ENCODE measurements around the gene IFNAR1. TPM values are rescaled to one million over a fixed set of nuclear protein-coding genes. Genes with fewer than 3 reads are reported as not detected.
"Not testable (repeated sequence)": the region's sequence is repeated elsewhere in the genome, so short reads cannot be mapped to it uniquely, and the experiment has no call there.

IFNAR1 gene
- total and polyA plus RNA-seq, 9 of the 15 experiments (the other 6 are each of a cell fraction or from before 2014, with no cell fraction given), result 8.6 to 31.8 (median 14.8) TPM

- POLR2A ChIA-PET, result interaction anchor here (0.9 kb wide), 1 partner anchor 10 kb away, joined by 6 read pairs; no protein-coding TSS in a partner anchor
- peak overlapping the region; percentile 62; the same call in 1 of the 2 replicates for H2AFZ ChIP-seq (ENCODE audit: low read depth, low read length)
- BruUV-seq (replicated peaks), result no TSS peak
- peaks cover 5 to 12% of the 10 kb centered on the region in 2 experiments; a peak in 4 of 5 replicates for H3K27me3 ChIP-seq (ENCODE audit: control insufficient read depth in 2 of 2, insufficient read depth in 2 of 2, low read length in 2 of 2)
- no peaks in the 10 kb centered on the region for H3K9me1 ChIP-seq (ENCODE audit: control insufficient read depth, insufficient read depth, low read length)
- CTCF ChIA-PET (ENCODE audit: low intra/inter-chr PET ratio), result interaction anchor here (0.6 kb wide), 1 partner anchor 587 kb away, joined by 4 read pairs; no protein-coding TSS in a partner anchor
- intact Hi-C loops (cut with micrococcal nuclease), result no loop called here
- no peak for DNase-seq (ENCODE audit: extremely low read depth in 1 of 4, low spot score in 3 of 4)
- no peak overlapping the region for H3K9ac ChIP-seq (ENCODE audit: insufficient read depth in 1 of 2, low read depth in 2 of 2, low read length in 2 of 2)
- no peaks in the 10 kb centered on the region for H3K36me3 ChIP-seq (ENCODE audit: control insufficient read depth, insufficient read depth, low read length)
- H3K79me2 ChIP-seq (ENCODE audit: control insufficient read depth, insufficient read depth, low read length), result no peaks in the 10 kb centered on the region
- no peak overlapping the region for H3K27ac ChIP-seq (ENCODE audit: extremely low read depth, low read depth, low read length)
- H3K4me3 ChIP-seq, result no peak overlapping the region
- in situ Hi-C loops (cut with MboI), result no loop called here
- WGBS (ENCODE audit: insufficient coverage, low coverage, missing lambda C conversion rate), result 35% methylated on average over 14 of the region's 14 CpGs
- 0 out of 2 replicates have a peak overlapping the region, but pooled peaks have one; percentile 10 for H3K4me2 ChIP-seq (ENCODE audit: insufficient read depth, low read length)
- no peak for ATAC-seq
- H4K20me1 ChIP-seq (replicated peaks; ENCODE audit: control insufficient read depth, insufficient read depth, low read length), result no peaks in the 10 kb centered on the region
- no peak for FAIRE-seq
- peak; percentile 76 to 80 for TF ChIP-seq NRF1 (conservative IDR thresholded peaks at IDR 0.05 in 1 of 2, IDR thresholded peaks at IDR 0.05 in 1 of 2)
- TF ChIP-seq GATA2 (CRISPR knock-in tag; IDR thresholded peaks at IDR 0.05), result no peak
- H3K9me3 ChIP-seq (replicated peaks; ENCODE audit: control insufficient read depth, insufficient read depth, low read depth, low read length), result no peaks in the 10 kb centered on the region; the same call in 1 of the 2 replicates
- H3K4me1 ChIP-seq (replicated peaks in 1 of 2; ENCODE audit: control insufficient read depth in 2 of 2, insufficient read depth in 2 of 2, low read length in 2 of 2), result no peaks in the 10 kb centered on the region
Measured at GRCh38 chr21:33317786-33318486, 6.8 kb upstream of the IFNAR1 start.

GRCh38 chr21:33321005-33321404 is 3.8 kb upstream of the IFNAR1 start:
- POLR2A ChIA-PET, result interaction anchor here (0.7 kb wide), 1 partner anchor 182 kb away, joined by 3 read pairs; no protein-coding TSS in a partner anchor
- peak; percentile 64; the same call in 1 of the 2 replicates for TF ChIP-seq ZBTB33 (CRISPR knock-in tag; IDR thresholded peaks at IDR 0.05)
- FAIRE-seq; H3K4me2 ChIP-seq (ENCODE audit: insufficient read depth, low read length); H3K9me3 ChIP-seq (replicated peaks; ENCODE audit: control insufficient read depth, insufficient read depth, low read depth, low read length); H3K27ac ChIP-seq (ENCODE audit: extremely low read depth, low read depth, low read length); H2AFZ ChIP-seq (ENCODE audit: low read depth, low read length); ATAC-seq; H3K4me3 ChIP-seq; BruUV-seq (replicated peaks); intact Hi-C loops (cut with micrococcal nuclease); H3K9ac ChIP-seq (ENCODE audit: insufficient read depth in 1 of 2, low read depth in 2 of 2, low read length in 2 of 2); DNase-seq (ENCODE audit: extremely low read depth in 1 of 4, low spot score in 3 of 4); H4K20me1 ChIP-seq (replicated peaks; ENCODE audit: control insufficient read depth, insufficient read depth, low read length); in situ Hi-C loops (cut with MboI); CTCF ChIA-PET (ENCODE audit: low intra/inter-chr PET ratio); H3K9me1 ChIP-seq (ENCODE audit: control insufficient read depth, insufficient read depth, low read length); H3K27me3 ChIP-seq (ENCODE audit: control insufficient read depth in 2 of 2, insufficient read depth in 2 of 2, low read length in 2 of 2); H3K36me3 ChIP-seq (ENCODE audit: control insufficient read depth, insufficient read depth, low read length): not testable (repeated sequence)
- Histone ChIP-seq H3K79me2 (ENCODE audit: control insufficient read depth, insufficient read depth, low read length) (peaks cover 19% of the 10 kb centered on the region), H3K4me1 (replicated peaks in 1 of 2; ENCODE audit: control insufficient read depth in 2 of 2, insufficient read depth in 2 of 2, low read length in 2 of 2) (peaks cover 0 to 13% of the 10 kb centered on the region in 2 experiments; a peak in 1 of 5 replicates)
- WGBS (ENCODE audit: insufficient coverage, low coverage, missing lambda C conversion rate), result 77% methylated on average over 17 of the region's 17 CpGs
